Endodermal cell (in vitro differentiated cells): Measurements from ENCODE around the gene HSD3B1. TPM values are rescaled to one million over a fixed set of nuclear protein-coding genes. Genes with fewer than 3 reads are reported as not detected.
"Not testable (repeated sequence)": the region's sequence is repeated elsewhere in the genome, so short reads cannot be mapped to it uniquely, and the experiment has no call there.

Source experiments
- DNase-seq: peaks from one replicate; pipeline ENCODE4 v3.0.0-alpha.2; 2017
- H3K27ac ChIP-seq: 2 replicates; pipeline ENCODE4 v1.5.1; 2013; ENCODE audit warnings: mild to moderate bottlenecking, low read depth, low read length, moderate library complexity
- H3K27me3 ChIP-seq: 2 replicates; pipeline ENCODE4 v1.6.1; 2013; ENCODE audit warnings: mild to moderate bottlenecking, low read length, moderate library complexity; ENCODE audit not compliant: insufficient read depth, control insufficient read depth, poor library complexity, severe bottlenecking
- H3K36me3 ChIP-seq: 2 replicates; pipeline ENCODE4 v1.7.0; 2013; ENCODE audit warnings: mild to moderate bottlenecking, low read length, moderate library complexity; ENCODE audit not compliant: control insufficient read depth, insufficient read depth
- H3K4me1 ChIP-seq: one replicate; pipeline ENCODE4 v1.7.0; 2013; ENCODE audit warnings: low read length; ENCODE audit not compliant: control insufficient read depth, insufficient read depth
- H3K4me3 ChIP-seq: 2 replicates; pipeline ENCODE4 v1.5.1; 2013; ENCODE audit warnings: mild to moderate bottlenecking, low read length, moderate library complexity
- H3K9ac ChIP-seq: 2 replicates; pipeline ENCODE4 v1.6.1; 2013; ENCODE audit warnings: mild to moderate bottlenecking, low read length, moderate library complexity; ENCODE audit not compliant: poor library complexity, severe bottlenecking; ENCODE audit errors: extremely low read depth
- H3K9me3 ChIP-seq: 2 replicates; pipeline ENCODE4 v1.6.1; 2013; ENCODE audit warnings: mild to moderate bottlenecking, low read length, moderate library complexity; ENCODE audit not compliant: control insufficient read depth
- H3K27ac Mint-ChIP-seq: 2 replicates; pipeline ENCODE4 v1.8.0; 2020; ENCODE audit warnings: mixed read lengths
- H3K27me3 Mint-ChIP-seq: 2 replicates; pipeline ENCODE4 v1.8.0; 2021; ENCODE audit warnings: mild to moderate bottlenecking, mixed read lengths; ENCODE audit not compliant: insufficient read depth
- H3K36me3 Mint-ChIP-seq: 2 replicates; pipeline ENCODE4 v1.8.0; 2020; ENCODE audit warnings: low read depth, mixed read lengths
- H3K4me1 Mint-ChIP-seq: 2 replicates; pipeline ENCODE4 v1.8.0; 2020; ENCODE audit warnings: mixed read lengths
- H3K4me3 Mint-ChIP-seq: 2 replicates; pipeline ENCODE4 v1.8.0; 2020; ENCODE audit warnings: mild to moderate bottlenecking, moderate library complexity, mixed read lengths
- H3K9me3 Mint-ChIP-seq: 2 replicates; pipeline ENCODE4 v1.8.0; 2020; ENCODE audit warnings: mild to moderate bottlenecking, mixed read lengths
- CTCF ChIP-seq: fragments of 200-600 bp; sonication (generic); conservative IDR thresholded peaks from 2 replicates; pipeline ENCODE4 v1.5.0; 2021; ENCODE audit warnings: antibody characterized with exemption, mild to moderate bottlenecking
- WGBS, 2 experiments: methylation state at CpG; one replicate each; pipeline versions ENCODE4 v1.1.5 to v1.1.7; 2013; ENCODE audit warnings: missing lambda C conversion rate in 2 of 2, mixed read lengths in 1 of 2; ENCODE audit not compliant: insufficient coverage in 1 of 2, insufficient read length in 1 of 2; 5-methylcytosine and 5-hydroxymethylcytosine counted together
- total RNA-seq, 2 donors: library from RNA; stranded (reverse); fragmentation: NEBNext Ultra II Directional in 1 of 2; extraction: Animal tissue kit (Norgen Biotek cat#: 25700) in 1 of 2; gene quantifications; 2 replicates in 1 of 2; 3 replicates in 1 of 2; pipeline ENCODE4 v1.2.1, GENCODE V29; 2021

The HSD3B1 gene
- total RNA-seq, 2 donors from 2014 or later: not detected

- no peaks in the 10 kb centered on the region for H3K36me3 Mint-ChIP-seq
- no peak for DNase-seq
- no peak for TF ChIP-seq CTCF
- H3K9me3 Mint-ChIP-seq: no peaks in the 10 kb centered on the region
- peaks cover 8% of the 10 kb centered on the region for H3K4me1 Mint-ChIP-seq
- H3K27me3 ChIP-seq: no peaks in the 10 kb centered on the region
- no peaks in the 10 kb centered on the region for H3K36me3 ChIP-seq
- H3K27ac ChIP-seq: no peak overlapping the region
- H3K4me3 Mint-ChIP-seq: no peak overlapping the region
- H3K27me3 Mint-ChIP-seq: no peaks in the 10 kb centered on the region
- H3K4me3 ChIP-seq: no peak overlapping the region
- H3K9ac ChIP-seq: no peak overlapping the region
- no peak overlapping the region for H3K27ac Mint-ChIP-seq
- no peaks in the 10 kb centered on the region for H3K4me1 ChIP-seq
- no peaks in the 10 kb centered on the region for H3K9me3 ChIP-seq
Measured at GRCh38 chr1:119551218-119551617, 44.2 kb downstream of the HSD3B1 start.

GRCh38 chr1:119552656-119553055, 45.6 kb downstream of the HSD3B1 start:
- H3K4me3 ChIP-seq, H3K36me3 ChIP-seq, H3K9me3 Mint-ChIP-seq, H3K27ac ChIP-seq, H3K4me1 Mint-ChIP-seq, H3K27ac Mint-ChIP-seq, H3K4me3 Mint-ChIP-seq, H3K36me3 Mint-ChIP-seq, DNase-seq, H3K9me3 ChIP-seq, H3K27me3 ChIP-seq, H3K4me1 ChIP-seq, H3K27me3 Mint-ChIP-seq, H3K9ac ChIP-seq: not testable (repeated sequence)
- WGBS, 2 experiments: 75% methylated on average over 1 of the region's 1 CpG; no CpG with 5 or more reads in 1 of the 2 experiments

GRCh38 chr1:119553302-119554071, 46.5 kb downstream of the HSD3B1 start:
- H3K36me3 ChIP-seq, H3K9me3 Mint-ChIP-seq, H3K27me3 ChIP-seq, H3K9ac ChIP-seq, H3K4me3 ChIP-seq, DNase-seq, H3K9me3 ChIP-seq, H3K36me3 Mint-ChIP-seq, H3K4me1 Mint-ChIP-seq, H3K27ac Mint-ChIP-seq, H3K4me1 ChIP-seq, H3K27me3 Mint-ChIP-seq, H3K4me3 Mint-ChIP-seq, H3K27ac ChIP-seq: not testable (repeated sequence)
- WGBS, 2 experiments: 67 to 88% methylated on average over 1 of the region's 1 CpG

- Mint-ChIP-seq H3K4me1 (peaks cover 8% of the 10 kb centered on the region), H3K9me3 (no peaks in the 10 kb centered on the region), H3K27me3 (no peaks in the 10 kb centered on the region), H3K27ac (no peak overlapping the region), H3K36me3 (no peaks in the 10 kb centered on the region), H3K4me3 (no peak overlapping the region)
- Histone ChIP-seq H3K9ac (no peak overlapping the region), H3K4me3 (no peak overlapping the region), H3K9me3 (no peaks in the 10 kb centered on the region), H3K36me3 (no peaks in the 10 kb centered on the region), H3K27ac (no peak overlapping the region), H3K27me3 (no peaks in the 10 kb centered on the region), H3K4me1 (no peaks in the 10 kb centered on the region)
- peak; percentile 62 for DNase-seq
- TF ChIP-seq CTCF: no peak
Measured at GRCh38 chr1:119554183-119554582, 47.2 kb downstream of the HSD3B1 start.
